AG09319 (cell line): ENCODE measurements around the gene GARS1.
"Not testable (repeated sequence)": the region's sequence is repeated elsewhere in the genome, so short reads cannot be mapped to it uniquely, and the experiment has no call there.

Source experiments
- DNase-seq: peaks from one replicate; pipeline ENCODE4 v3.0.0-alpha.2; 2010; ENCODE audit warnings: low read depth; ENCODE audit errors: extremely low read depth
- CTCF ChIP-seq: IDR thresholded peaks from 2 replicates; pipeline ENCODE4 v1.5.1; 2011; ENCODE audit warnings: low read depth, mild to moderate bottlenecking, inconsistent platforms, low read length, moderate library complexity

Gene GARS1

GRCh38 chr7:30630986-30631385 lies 36.3 kb downstream of the GARS1 start:
- TF ChIP-seq CTCF: no peak
- no peak for DNase-seq

- no peak for TF ChIP-seq CTCF
- DNase-seq: no peak
These were observed 38.5 kb downstream of the GARS1 start for GRCh38 chr7:30633223-30633622.

- no peak for DNase-seq
- no peak for TF ChIP-seq CTCF
These were observed 39.5 kb downstream of the GARS1 start for GRCh38 chr7:30634193-30634626.

- no peak for DNase-seq
- no peak for TF ChIP-seq CTCF
These were observed 40.0 kb downstream of the GARS1 start for GRCh38 chr7:30634634-30635201.

GRCh38 chr7:30635798-30636197 lies 41.1 kb downstream of the GARS1 start:
- no peak for TF ChIP-seq CTCF
- DNase-seq: no peak

GRCh38 chr7:30642322-30642721 lies 47.6 kb downstream of the GARS1 start:
- DNase-seq: not testable (repeated sequence)

DNA sequence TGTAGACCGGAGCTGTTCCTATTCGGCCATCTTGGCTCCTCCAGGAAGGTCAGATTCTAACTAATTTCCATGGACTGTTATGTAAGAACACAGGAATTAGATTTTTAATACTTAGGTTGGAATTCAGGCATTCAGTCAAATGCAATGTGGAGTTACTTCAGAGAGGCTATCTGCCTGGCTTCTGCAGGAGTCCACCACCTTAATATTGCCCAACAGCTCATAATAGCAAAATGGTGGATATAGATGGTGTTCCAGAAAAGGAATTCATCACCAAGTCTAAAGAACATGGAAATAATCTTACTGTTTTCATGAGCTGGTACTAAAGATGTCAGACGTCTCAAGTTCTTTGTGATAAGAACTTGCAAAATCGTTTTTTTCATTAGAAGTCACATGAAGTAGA lies 48.1 kb downstream of the GARS1 start:
- DNase-seq: no peak
- no peak for TF ChIP-seq CTCF

DNA sequence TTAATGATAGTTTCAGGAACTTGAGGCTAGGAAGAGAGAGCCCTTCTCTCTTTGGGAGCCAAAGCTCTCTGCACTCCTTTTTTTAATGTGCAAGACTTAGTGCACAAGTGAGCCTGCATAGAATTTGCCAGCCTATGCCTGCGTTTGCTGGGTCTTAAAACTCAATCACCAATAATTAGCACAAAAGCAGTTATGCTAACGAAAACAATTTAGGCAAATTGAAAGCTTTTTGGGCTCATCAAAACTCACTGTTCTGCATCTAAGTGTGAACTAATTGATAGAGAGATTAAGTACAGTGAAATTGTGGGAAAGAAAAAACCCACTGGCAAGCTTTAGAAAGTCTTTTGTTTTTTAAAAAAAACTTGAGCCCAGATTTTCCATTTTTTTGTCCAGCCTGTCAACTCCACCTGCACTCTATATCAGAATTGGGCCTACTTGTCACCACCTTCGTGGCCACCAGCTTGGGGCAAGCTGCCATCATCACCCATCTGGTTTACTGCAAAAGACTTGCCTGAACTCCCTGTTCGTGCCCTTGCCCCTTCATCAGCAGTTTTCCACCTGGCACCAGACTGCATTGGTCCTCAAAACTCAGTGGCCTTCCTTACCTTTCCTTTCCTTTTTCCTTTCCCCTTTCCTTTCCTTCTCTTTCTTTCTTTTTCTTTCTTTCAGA lies 49.7 kb downstream of the GARS1 start:
- no peak for TF ChIP-seq CTCF
- no peak for DNase-seq
